Measurements from ENCODE around the gene CTNNA3. TPM values are rescaled to one million over a fixed set of nuclear protein-coding genes. Genes with fewer than 3 reads are reported as not detected.

CTNNA3 gene
- total and polyA plus RNA-seq, 4 donors = 0.16 to 2.4 (median 1.4) TPM

GRCh38 chr10:66746711-66747110 lies 949.3 kb downstream of the CTNNA3 start:
- 72% methylated on average over 2 of the region's 2 CpGs for WGBS
- Histone ChIP-seq H3K27me3 (ENCODE audit: control insufficient read depth in 4 of 4, insufficient read depth in 4 of 4, low read length in 3 of 4) (no peaks in the 10 kb centered on the region), H3K9me3 (ENCODE audit: control insufficient read depth in 4 of 4, low read length in 3 of 4) (no peaks in the 10 kb centered on the region), H3K27ac (ENCODE audit: low read depth in 1 of 2, low read length in 2 of 2) (no peak overlapping the region), H3K4me3 (ENCODE audit: low read depth in 1 of 3, low read length in 3 of 3) (no peak overlapping the region), H3K36me3 (ENCODE audit: control insufficient read depth in 4 of 4, insufficient read depth in 3 of 4, low read depth in 1 of 4, low read length in 3 of 4) (no peaks in the 10 kb centered on the region), H3K9ac (ENCODE audit: low read depth in 1 of 2, low read length in 2 of 2) (no peak overlapping the region), H3K4me1 (ENCODE audit: control insufficient read depth in 4 of 4, insufficient read depth in 4 of 4, low read length in 3 of 4) (no peaks in the 10 kb centered on the region)
- TF ChIP-seq MAX (IDR thresholded peaks at IDR 0.05) (no peak), RAD21 (IDR thresholded peaks at IDR 0.05) (no peak), EGR1 (IDR thresholded peaks at IDR 0.05; ENCODE audit: low read depth in 2 of 2) (no peak), HNF4G (IDR thresholded peaks at IDR 0.05) (no peak), ATF3 (IDR thresholded peaks at IDR 0.05) (no peak), SP1 (IDR thresholded peaks at IDR 0.05) (no peak), YY1 (IDR thresholded peaks at IDR 0.05) (no peak), HNF4A (conservative IDR thresholded peaks at IDR 0.05) (no peak), TAF1 (conservative IDR thresholded peaks at IDR 0.05) (no peak), FOXA2 (IDR thresholded peaks at IDR 0.05) (no peak)
- no peak for DNase-seq (ENCODE audit: low spot score)

DNA sequence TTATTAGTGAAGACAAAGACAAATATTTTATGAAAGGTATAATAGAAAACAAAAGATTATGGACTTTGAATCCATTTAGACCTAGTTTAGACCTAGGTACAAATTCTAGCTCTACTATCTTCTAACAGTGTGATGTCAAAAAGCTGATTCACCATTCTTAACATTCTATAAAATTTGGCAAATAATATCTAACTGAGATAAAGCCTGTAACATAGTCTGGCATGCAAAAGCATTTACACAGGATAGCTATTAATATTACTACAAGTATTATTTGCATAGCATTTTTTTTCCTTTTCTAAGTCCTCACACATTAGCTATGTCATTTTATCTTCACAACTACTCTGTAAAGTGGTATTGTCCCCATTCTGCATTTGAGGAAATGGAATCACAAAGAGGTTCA lies 949.7 kb downstream of the CTNNA3 start:
- DNase-seq (ENCODE audit: low spot score) = no peak
- no peaks in the 10 kb centered on the region for H3K4me1 ChIP-seq (ENCODE audit: control insufficient read depth in 4 of 4, insufficient read depth in 4 of 4, low read length in 3 of 4)
- H3K9ac ChIP-seq (ENCODE audit: low read depth in 1 of 2, low read length in 2 of 2) = no peak overlapping the region
- no peaks in the 10 kb centered on the region for H3K36me3 ChIP-seq (ENCODE audit: control insufficient read depth in 4 of 4, insufficient read depth in 3 of 4, low read depth in 1 of 4, low read length in 3 of 4)
- no peak overlapping the region for H3K4me3 ChIP-seq (ENCODE audit: low read depth in 1 of 3, low read length in 3 of 3)
- no peaks in the 10 kb centered on the region for H3K27me3 ChIP-seq (ENCODE audit: control insufficient read depth in 4 of 4, insufficient read depth in 4 of 4, low read length in 3 of 4)
- TF ChIP-seq HNF4A (conservative IDR thresholded peaks at IDR 0.05) (no peak), TAF1 (conservative IDR thresholded peaks at IDR 0.05) (no peak), NR2F2 (IDR thresholded peaks at IDR 0.05) (no peak), YY1 (IDR thresholded peaks at IDR 0.05) (no peak), EGR1 (IDR thresholded peaks at IDR 0.05; ENCODE audit: low read depth in 2 of 2) (no peak), RXRA (IDR thresholded peaks at IDR 0.05) (no peak), ATF3 (IDR thresholded peaks at IDR 0.05) (no peak), FOXA1 (IDR thresholded peaks at IDR 0.05) (no peak), MAX (IDR thresholded peaks at IDR 0.05) (no peak), SP1 (IDR thresholded peaks at IDR 0.05) (no peak), FOXA2 (IDR thresholded peaks at IDR 0.05) (no peak), JUND (IDR thresholded peaks at IDR 0.05) (no peak), HNF4G (IDR thresholded peaks at IDR 0.05) (no peak), ZBTB33 (IDR thresholded peaks at IDR 0.05) (no peak), RAD21 (IDR thresholded peaks at IDR 0.05) (no peak), GABPA (IDR thresholded peaks at IDR 0.05 in 1 of 2, conservative IDR thresholded peaks at IDR 0.05 in 1 of 2) (no peak)
- TF ChIP-seq, protein P1, sequence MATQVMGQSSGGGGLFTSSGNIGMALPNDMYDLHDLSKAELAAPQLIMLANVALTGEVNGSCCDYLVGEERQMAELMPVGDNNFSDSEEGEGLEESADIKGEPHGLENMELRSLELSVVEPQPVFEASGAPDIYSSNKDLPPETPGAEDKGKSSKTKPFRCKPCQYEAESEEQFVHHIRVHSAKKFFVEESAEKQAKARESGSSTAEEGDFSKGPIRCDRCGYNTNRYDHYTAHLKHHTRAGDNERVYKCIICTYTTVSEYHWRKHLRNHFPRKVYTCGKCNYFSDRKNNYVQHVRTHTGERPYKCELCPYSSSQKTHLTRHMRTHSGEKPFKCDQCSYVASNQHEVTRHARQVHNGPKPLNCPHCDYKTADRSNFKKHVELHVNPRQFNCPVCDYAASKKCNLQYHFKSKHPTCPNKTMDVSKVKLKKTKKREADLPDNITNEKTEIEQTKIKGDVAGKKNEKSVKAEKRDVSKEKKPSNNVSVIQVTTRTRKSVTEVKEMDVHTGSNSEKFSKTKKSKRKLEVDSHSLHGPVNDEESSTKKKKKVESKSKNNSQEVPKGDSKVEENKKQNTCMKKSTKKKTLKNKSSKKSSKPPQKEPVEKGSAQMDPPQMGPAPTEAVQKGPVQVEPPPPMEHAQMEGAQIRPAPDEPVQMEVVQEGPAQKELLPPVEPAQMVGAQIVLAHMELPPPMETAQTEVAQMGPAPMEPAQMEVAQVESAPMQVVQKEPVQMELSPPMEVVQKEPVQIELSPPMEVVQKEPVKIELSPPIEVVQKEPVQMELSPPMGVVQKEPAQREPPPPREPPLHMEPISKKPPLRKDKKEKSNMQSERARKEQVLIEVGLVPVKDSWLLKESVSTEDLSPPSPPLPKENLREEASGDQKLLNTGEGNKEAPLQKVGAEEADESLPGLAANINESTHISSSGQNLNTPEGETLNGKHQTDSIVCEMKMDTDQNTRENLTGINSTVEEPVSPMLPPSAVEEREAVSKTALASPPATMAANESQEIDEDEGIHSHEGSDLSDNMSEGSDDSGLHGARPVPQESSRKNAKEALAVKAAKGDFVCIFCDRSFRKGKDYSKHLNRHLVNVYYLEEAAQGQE (IDR thresholded peaks at IDR 0.05) = no peak
- TF ChIP-seq, protein P2, sequence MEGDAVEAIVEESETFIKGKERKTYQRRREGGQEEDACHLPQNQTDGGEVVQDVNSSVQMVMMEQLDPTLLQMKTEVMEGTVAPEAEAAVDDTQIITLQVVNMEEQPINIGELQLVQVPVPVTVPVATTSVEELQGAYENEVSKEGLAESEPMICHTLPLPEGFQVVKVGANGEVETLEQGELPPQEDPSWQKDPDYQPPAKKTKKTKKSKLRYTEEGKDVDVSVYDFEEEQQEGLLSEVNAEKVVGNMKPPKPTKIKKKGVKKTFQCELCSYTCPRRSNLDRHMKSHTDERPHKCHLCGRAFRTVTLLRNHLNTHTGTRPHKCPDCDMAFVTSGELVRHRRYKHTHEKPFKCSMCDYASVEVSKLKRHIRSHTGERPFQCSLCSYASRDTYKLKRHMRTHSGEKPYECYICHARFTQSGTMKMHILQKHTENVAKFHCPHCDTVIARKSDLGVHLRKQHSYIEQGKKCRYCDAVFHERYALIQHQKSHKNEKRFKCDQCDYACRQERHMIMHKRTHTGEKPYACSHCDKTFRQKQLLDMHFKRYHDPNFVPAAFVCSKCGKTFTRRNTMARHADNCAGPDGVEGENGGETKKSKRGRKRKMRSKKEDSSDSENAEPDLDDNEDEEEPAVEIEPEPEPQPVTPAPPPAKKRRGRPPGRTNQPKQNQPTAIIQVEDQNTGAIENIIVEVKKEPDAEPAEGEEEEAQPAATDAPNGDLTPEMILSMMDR (IDR thresholded peaks at IDR 0.05; ENCODE audit: low read depth, low read length, missing input control) = no peak
- no peaks in the 10 kb centered on the region for H3K9me3 ChIP-seq (ENCODE audit: control insufficient read depth in 4 of 4, low read length in 3 of 4)
- no peak overlapping the region for H3K27ac ChIP-seq (ENCODE audit: low read depth in 1 of 2, low read length in 2 of 2)
